Panc1 (cell line): ENCODE results near the gene SIRT7. TPM values are rescaled to one million over a fixed set of nuclear protein-coding genes. Genes with fewer than 3 reads are reported as not detected.
"Not testable (repeated sequence)": the region's sequence is repeated elsewhere in the genome, so short reads cannot be mapped to it uniquely, and the experiment has no call there.

Experiments
- ATAC-seq: fragments of 200-7000 bp; cut with Tn5 transposase; 2 replicates; pipeline ENCODE4 v1.9.1; 2020; ENCODE audit warnings: mild to moderate bottlenecking, moderate library complexity
- BruUV-seq: library from RNA; stranded (reverse); fragments of 400-500 nt; replicated peaks from 2 replicates; lab custom pipeline; 2021; lab: Mats Ljungman, UMichigan
- CTCF ChIA-PET: fragments of 300-600 bp; sonication (Branson Sonifier 250); formaldehyde crosslinking; loops from one replicate; lab custom pipeline; 2022; ENCODE audit warnings: antibody characterized with exemption; lab: Charles Lee
- POLR2A ChIA-PET: fragments of 300-600 bp; sonication (Branson Sonifier 250); formaldehyde crosslinking; loops from one replicate; lab custom pipeline; 2022; ENCODE audit warnings: antibody characterized with exemption; lab: Charles Lee
- DNase-seq: peaks from one replicate; pipeline ENCODE4 v3.0.0-alpha.2; 2010; ENCODE audit warnings: low read depth, low spot score
- H3K27ac ChIP-seq: 2 replicates; pipeline ENCODE4 v1.5.1; 2011; ENCODE audit warnings: mild to moderate bottlenecking, low read length, inconsistent platforms
- H3K27me3 ChIP-seq: fragments of 200-500 bp; sonication (Bioruptor generic); 2 replicates; pipeline ENCODE4 v1.6.0; 2014; ENCODE audit warnings: low read length, inconsistent platforms; ENCODE audit not compliant: control insufficient read depth, insufficient read depth
- H3K36me3 ChIP-seq: fragments of 200-500 bp; sonication (Bioruptor generic); 2 replicates; pipeline ENCODE4 v1.5.1; 2014; ENCODE audit warnings: inconsistent platforms, mild to moderate bottlenecking, low read length, moderate library complexity; ENCODE audit not compliant: control insufficient read depth, insufficient read depth
- H3K4me1 ChIP-seq: 2 replicates; pipeline ENCODE4 v1.5.1; 2011; ENCODE audit warnings: inconsistent platforms, mild to moderate bottlenecking, low read length, moderate library complexity; ENCODE audit not compliant: control insufficient read depth, insufficient read depth
- H3K4me3 ChIP-seq, 2 experiments: 2 replicates each; pipeline ENCODE4 v1.5.1; 2011 to 2012; ENCODE audit warnings: low read depth in 2 of 2, low read length in 2 of 2, mild to moderate bottlenecking in 2 of 2, inconsistent platforms in 1 of 2, moderate library complexity in 1 of 2
- H3K9me3 ChIP-seq: fragments of 200-500 bp; sonication (Bioruptor generic); 2 replicates; pipeline ENCODE4 v1.5.1; 2014; ENCODE audit warnings: low read depth, mild to moderate bottlenecking, inconsistent platforms, low read length, moderate library complexity; ENCODE audit not compliant: control insufficient read depth, insufficient read depth
- CTCF ChIP-seq: fragments of 450-650 bp; IDR thresholded peaks from 2 replicates; pipeline ENCODE4 v1.5.1; 2017; ENCODE audit warnings: mild to moderate bottlenecking
- POLR2AphosphoS5 ChIP-seq: IDR thresholded peaks from 2 replicates; pipeline ENCODE4 v1.6.1; 2012; ENCODE audit warnings: mild to moderate bottlenecking, low read depth, low read length, moderate library complexity
- REST ChIP-seq, 2 experiments: IDR thresholded peaks; 2 replicates each; pipeline ENCODE4 v1.6.1; 2011 to 2012; ENCODE audit warnings: low read depth in 2 of 2, control low read depth in 1 of 2, low read length in 1 of 2, mild to moderate bottlenecking in 1 of 2, moderate library complexity in 1 of 2; ENCODE audit not compliant: insufficient read depth in 1 of 2
- SIN3A ChIP-seq: IDR thresholded peaks from 2 replicates; pipeline ENCODE4 v1.6.1; 2012; ENCODE audit warnings: low read depth, mild to moderate bottlenecking, low read length, moderate library complexity, borderline replicate concordance; ENCODE audit not compliant: insufficient read depth
- TCF7L2 ChIP-seq: IDR thresholded peaks from 2 replicates; pipeline ENCODE4 v1.6.1; 2011; ENCODE audit warnings: mild to moderate bottlenecking, low read depth, low read length, inconsistent platforms
- in situ Hi-C: cut with HindIII; loops from 2 replicates; pipeline ENCODE4 v1.10.0; 2016; ENCODE audit warnings: low sequenced_read_pairs, low pct_unique_long_range_greater_than_20kb
- intact Hi-C: fragments of 100-400 bp; cut with micrococcal nuclease; formaldehyde crosslinking; loops from one replicate; pipeline ENCODE4 v1.10.0; 2022; ENCODE audit not compliant: unreplicated experiment
- total RNA-seq: library from RNA; stranded (reverse); gene quantifications from one replicate; pipeline ENCODE4 v1.2.1, GENCODE V29; 2021; ENCODE audit not compliant: unreplicated experiment

SIRT7 gene
- total RNA-seq, 1 experiment from 2014 or later = 82.5 TPM

GRCh38 chr17:81918832-81919545 lies 1.0 kb upstream of the SIRT7 start:
- peaks cover 54% of the 10 kb centered on the region for H3K4me1 ChIP-seq

GRCh38 chr17:81918333-81918669 lies 325 bp upstream of the SIRT7 start:
- peak; percentile 48 for ATAC-seq
- H3K9me3 ChIP-seq, in situ Hi-C loops, CTCF ChIA-PET, intact Hi-C loops, POLR2A ChIA-PET, BruUV-seq, H3K27me3 ChIP-seq, DNase-seq: not testable (repeated sequence)
- peak overlapping the region; percentile 72 to 80 for H3K4me3 ChIP-seq
- H3K4me1 ChIP-seq = peaks cover 49% of the 10 kb centered on the region
- H3K36me3 ChIP-seq = peaks cover 16% of the 10 kb centered on the region
- H3K27ac ChIP-seq = peak overlapping the region; percentile 56

More at GRCh38 chr17:81918832-81919545, 1.0 kb upstream of the SIRT7 start:
- H3K9me3 ChIP-seq = no peaks in the 10 kb centered on the region
- H3K27me3 ChIP-seq = no peaks in the 10 kb centered on the region
- H3K4me3 ChIP-seq = no peak overlapping the region
- DNase-seq (no peak), ATAC-seq (no peak)
- in situ Hi-C loops = no loop called here
- ChIA-PET CTCF (interaction anchor here (0.6 to 0.7 kb wide), 2 partner anchors 69 to 103 kb away, joined by 4 to 7 read pairs; partner anchors contain the start of gene CENPX), POLR2A (no interaction called here)
- peaks cover 16% of the 10 kb centered on the region for H3K36me3 ChIP-seq
- peak overlapping the region; percentile 56 for H3K27ac ChIP-seq
- TF ChIP-seq CTCF = no peak
- no peak for TF ChIP-seq SIN3A
- no peak for TF ChIP-seq REST (IDR thresholded peaks at IDR 0.05; ENCODE audit: insufficient read depth in 1 of 2, low read depth in 2 of 2, low read length in 1 of 2)
- no peak for TF ChIP-seq POLR2AphosphoS5
- TF ChIP-seq TCF7L2 = no peak
- BruUV-seq = no TSS peak
- intact Hi-C loops = no loop called here
